D721Med (cell line): ENCODE results near the gene SMAD3.
"Not testable (repeated sequence)": the region's sequence is repeated elsewhere in the genome, so short reads cannot be mapped to it uniquely, and the experiment has no call there.

ENCODE experiments used
- DNase-seq: peaks from one replicate; pipeline ENCODE4 v3.0.0; 2011; ENCODE audit warnings: low spot score; ENCODE audit not compliant: insufficient read length
- FAIRE-seq: peaks from 2 replicates; lab custom pipeline; 2011; peaks lifted over from hg19 to GRCh38; lab: Jason Lieb, UNC
- CTCF ChIP-seq: IDR thresholded peaks from 2 replicates; pipeline ENCODE4 v1.5.1; 2012; ENCODE audit warnings: mild to moderate bottlenecking, control low read depth; ENCODE audit not compliant: insufficient read depth; ENCODE audit errors: missing control alignments

The SMAD3 gene

GRCh38 chr15:67120009-67120838 lies 54.8 kb downstream of the SMAD3 start:
- DNase-seq (no peak), FAIRE-seq (no peak)
- no peak for TF ChIP-seq CTCF

DNA sequence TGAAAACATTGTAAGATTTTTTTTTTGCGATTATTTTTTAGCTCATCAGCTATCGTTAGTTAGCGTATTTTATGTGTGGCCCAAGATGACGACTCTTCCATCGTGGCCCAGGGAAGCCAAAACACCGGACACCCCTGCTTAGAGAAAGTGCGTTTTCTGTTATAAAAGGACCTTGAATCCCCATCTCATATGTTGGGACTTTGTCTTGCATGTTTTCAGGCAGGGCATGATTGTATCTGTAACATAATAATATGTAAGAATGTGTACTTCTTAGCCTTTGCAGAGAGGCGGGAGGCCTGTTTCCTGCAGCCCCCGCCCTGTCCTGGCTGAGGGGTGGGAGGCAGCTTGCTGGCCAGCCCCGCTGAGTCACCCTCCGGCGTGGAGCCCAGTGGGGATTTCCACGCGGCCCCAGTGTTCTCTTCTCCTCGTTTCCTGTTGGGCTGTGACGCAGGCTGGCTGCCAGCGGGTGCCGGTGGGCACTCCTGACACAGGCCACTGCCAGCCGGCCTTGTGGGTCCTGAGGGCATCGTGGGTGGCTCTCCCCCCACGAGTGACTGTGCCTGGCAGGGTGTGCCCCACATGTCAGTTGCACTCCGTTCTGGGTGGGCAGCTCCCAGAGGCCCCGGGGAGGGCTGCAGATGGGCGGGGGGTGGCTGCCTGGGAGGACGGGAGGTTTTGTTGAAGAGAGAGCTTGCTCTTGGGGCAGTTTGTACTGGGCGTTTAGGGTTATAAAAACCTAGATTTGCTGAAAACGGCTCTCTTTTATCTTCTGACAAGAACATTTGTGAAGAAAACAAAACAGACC lies 55.6 kb downstream of the SMAD3 start:
- no peak for TF ChIP-seq CTCF
- no peak for DNase-seq
- FAIRE-seq: no peak

DNA sequence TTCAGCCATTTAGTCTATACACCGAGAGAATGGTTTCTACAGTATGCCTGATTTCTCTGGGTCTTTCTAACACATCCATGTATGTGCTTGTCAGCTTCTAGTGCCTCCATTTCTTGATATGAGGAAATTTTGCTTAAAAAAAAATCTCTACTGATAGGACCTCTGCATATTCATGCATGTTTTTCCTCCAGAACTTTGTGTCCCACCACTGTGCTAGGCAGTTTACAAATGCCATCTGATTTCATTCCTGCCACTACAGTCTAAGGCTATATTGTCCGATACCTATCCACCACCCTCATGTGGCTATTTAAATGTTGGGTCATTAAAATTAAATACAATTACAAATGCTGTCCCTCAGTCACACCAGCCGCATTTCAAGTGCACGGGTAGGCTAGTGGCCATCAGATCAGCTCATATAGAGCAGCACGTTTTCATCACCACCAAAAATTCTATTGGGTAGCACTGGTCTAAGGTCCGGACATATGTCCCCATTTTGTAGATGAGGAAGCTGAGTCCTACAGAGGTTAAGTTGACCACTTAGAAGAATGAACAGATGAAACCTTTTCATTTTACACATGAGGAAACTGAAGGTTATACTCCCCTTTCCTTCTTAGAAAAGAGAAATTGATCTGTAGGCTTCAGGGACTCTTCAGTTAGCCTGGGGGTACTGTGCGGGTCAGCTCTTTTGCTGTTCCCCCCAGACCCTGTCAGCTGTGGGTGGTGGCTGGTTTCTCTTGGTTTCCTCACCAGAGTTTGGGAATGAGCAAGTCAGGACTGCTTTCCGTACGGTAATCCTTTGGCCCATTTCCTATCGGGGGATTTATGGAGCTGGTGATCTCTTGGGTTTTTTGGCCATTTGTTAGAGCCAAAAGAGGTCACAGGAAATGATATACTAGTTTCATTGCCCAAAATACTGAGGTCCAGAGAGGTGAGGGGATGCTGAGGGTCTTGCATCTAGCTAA lies 56.5 kb downstream of the SMAD3 start:
- DNase-seq: no peak
- no peak for FAIRE-seq
- TF ChIP-seq CTCF: no peak

- DNase-seq, FAIRE-seq: not testable (repeated sequence)
These were observed 57.4 kb downstream of the SMAD3 start for GRCh38 chr15:67122816-67123215.

DNA sequence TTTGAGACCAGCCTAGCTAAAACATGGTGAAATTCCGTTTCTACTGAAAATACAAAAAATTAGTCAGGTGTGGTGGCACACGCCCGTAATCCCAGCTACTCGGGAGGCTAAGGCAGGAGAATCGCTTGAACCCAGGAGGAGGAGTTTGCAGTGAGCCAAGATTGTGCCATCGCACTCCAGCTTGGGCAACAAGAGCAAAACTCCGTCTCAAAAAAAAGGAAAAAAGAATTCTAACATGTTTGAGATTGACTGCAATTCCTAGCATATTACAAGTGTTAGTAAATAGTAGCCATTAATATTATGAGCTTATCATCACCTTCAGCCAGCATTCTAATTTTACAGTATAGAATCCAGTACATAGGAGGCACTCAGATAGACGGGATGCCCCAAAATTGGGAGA lies 57.9 kb downstream of the SMAD3 start:
- DNase-seq, FAIRE-seq: not testable (repeated sequence)

GRCh38 chr15:67124111-67124510 lies 58.7 kb downstream of the SMAD3 start:
- FAIRE-seq (no peak), DNase-seq (no peak)
- no peak for TF ChIP-seq CTCF

DNA sequence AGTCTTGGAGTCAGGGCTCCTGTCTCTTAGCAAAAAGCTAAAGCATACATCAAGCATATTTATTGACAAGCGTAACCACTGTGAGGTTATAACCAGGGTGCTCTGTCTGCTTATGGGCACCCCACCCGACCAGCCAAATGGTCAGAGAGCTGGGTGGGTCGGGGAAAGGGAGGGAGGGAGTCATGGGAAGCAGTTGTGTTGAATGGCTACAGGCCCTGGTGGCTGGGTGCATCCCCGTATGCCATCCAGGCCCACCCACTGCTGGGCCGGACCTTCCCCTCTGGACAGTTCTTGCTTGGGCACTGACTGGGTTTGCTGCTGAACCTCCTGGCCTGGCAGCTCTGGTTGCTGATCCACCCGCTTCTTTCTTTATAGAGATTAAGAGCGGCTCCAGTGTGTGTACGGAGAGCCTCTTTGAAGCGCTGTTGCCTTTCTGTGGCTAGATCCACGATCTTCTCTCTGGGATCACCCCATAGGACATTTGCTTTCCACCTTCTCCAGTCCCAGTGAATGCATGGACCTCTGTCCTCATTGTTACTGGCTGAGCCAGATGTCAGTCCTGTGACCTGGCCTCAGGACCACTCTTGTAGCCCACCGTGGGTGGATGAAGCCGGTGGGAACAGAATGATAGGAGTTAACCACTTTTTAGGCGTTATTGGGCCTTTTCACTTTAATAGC lies 59.6 kb downstream of the SMAD3 start:
- no peak for TF ChIP-seq CTCF
- DNase-seq (no peak), FAIRE-seq (no peak)
